VCaP (cell line): ENCODE results near the gene SCPEP1.
A peak's percentile ranks its signal among the peaks of the same experiment; 100 is the strongest.

Source experiments
- H3K27ac ChIP-seq: fragments of 450-650 bp; 2 replicates; pipeline ENCODE4 v1.5.1; 2017
- CTCF ChIP-seq: fragments of 450-650 bp; conservative IDR thresholded peaks from 2 replicates; pipeline ENCODE4 v1.5.1; 2017; ENCODE audit warnings: mild to moderate bottlenecking, moderate library complexity

The SCPEP1 gene

GRCh38 chr17:57016764-57017116, 38.8 kb downstream of the SCPEP1 start:
- TF ChIP-seq CTCF = no peak

GRCh38 chr17:57017625-57018024, 39.7 kb downstream of the SCPEP1 start:
- TF ChIP-seq CTCF = no peak
- H3K27ac ChIP-seq = peak overlapping the region; percentile 27; the same call in 1 of the 2 replicates

More at GRCh38 chr17:57016764-57017116, 38.8 kb downstream of the SCPEP1 start:
- H3K27ac ChIP-seq = peak overlapping the region; percentile 27; the same call in 1 of the 2 replicates

GRCh38 chr17:57020208-57020607, 42.3 kb downstream of the SCPEP1 start:
- no peak overlapping the region for H3K27ac ChIP-seq
- TF ChIP-seq CTCF = no peak

GRCh38 chr17:57021226-57021940, 43.5 kb downstream of the SCPEP1 start:
- H3K27ac ChIP-seq = peak overlapping the region; percentile 53
- no peak for TF ChIP-seq CTCF

GRCh38 chr17:57025876-57026275, 47.9 kb downstream of the SCPEP1 start:
- H3K27ac ChIP-seq = no peak overlapping the region
- TF ChIP-seq CTCF = no peak

- no peak overlapping the region for H3K27ac ChIP-seq
- TF ChIP-seq CTCF = no peak
These were observed 49.9 kb downstream of the SCPEP1 start for GRCh38 chr17:57027852-57028251.

GRCh38 chr17:57032343-57032742, 54.4 kb downstream of the SCPEP1 start:
- TF ChIP-seq CTCF = no peak

More at GRCh38 chr17:57032343-57032742, 54.4 kb downstream of the SCPEP1 start:
- H3K27ac ChIP-seq = peak overlapping the region; percentile 84
